Testis (tissue), 3 donors: ENCODE measurements around the gene CLPSL2. TPM values are rescaled to one million over a fixed set of nuclear protein-coding genes. Genes with fewer than 3 reads are reported as not detected.

Experiments used
- DNase-seq: peaks from one replicate; pipeline ENCODE4 v3.0.0-alpha.2; 2019
- H3K27ac ChIP-seq, 2 donors: fragments of 200-600 bp; sonication (generic); one replicate each; pipeline ENCODE4 v1.5.1; 2019
- H3K27me3 ChIP-seq: fragments of 200-600 bp; sonication (generic); one replicate; pipeline ENCODE4 v1.5.1; 2019
- H3K36me3 ChIP-seq: fragments of 200-600 bp; sonication (generic); one replicate; pipeline ENCODE4 v1.5.1; 2017; ENCODE audit warnings: low read depth; ENCODE audit errors: missing control alignments
- H3K4me1 ChIP-seq: fragments of 200-600 bp; sonication (generic); one replicate; pipeline ENCODE4 v1.5.1; 2019
- H3K4me3 ChIP-seq, 2 donors: fragments of 200-600 bp; sonication (generic); one replicate each; pipeline ENCODE4 v1.5.1; 2017 to 2019
- H3K9me3 ChIP-seq: fragments of 200-600 bp; sonication (generic); one replicate; pipeline ENCODE4 v1.5.1; 2017
- CTCF ChIP-seq, 3 experiments: fragments of 450-650 bp in 2 of 3; fragments of 200-600 bp in 1 of 3; sonication (generic) in 1 of 3; IDR thresholded peaks; one replicate each; pipeline ENCODE4 v1.5.1; 2016 to 2019; ENCODE audit warnings: antibody characterized with exemption in 3 of 3, mild to moderate bottlenecking in 2 of 3, moderate library complexity in 1 of 3
- POLR2A ChIP-seq: fragments of 450-650 bp; IDR thresholded peaks from one replicate; pipeline ENCODE4 v1.6.1; 2017; ENCODE audit warnings: antibody characterized with exemption, mild to moderate bottlenecking, moderate library complexity
- WGBS, 2 donors: methylation state at CpG; one replicate each; pipeline ENCODE4 v1.1.5; 2018; 5-methylcytosine and 5-hydroxymethylcytosine counted together
- intact Hi-C: fragments of 100-400 bp; cut with DNase I; formaldehyde crosslinking; loops from one replicate; pipeline ENCODE4 v1.15.1; 2023; ENCODE audit warnings: low total_unique reads
- polyA plus RNA-seq: library from polyadenylated mRNA; stranded (reverse); fragments of 350-450 nt; fragmentation: Illumina TruSeq; extraction: RNeasy Lipid Tissue Mini Kit (QIAGEN cat#74804); gene quantifications from one replicate; pipeline ENCODE4 v1.2.3, GENCODE V29; 2014; ENCODE audit warnings: low read depth, low replicate concordance; ENCODE audit not compliant: insufficient read depth
- total RNA-seq, 2 donors: library from RNA; depleted of rRNA; stranded (reverse); fragments of >200 nt; gene quantifications; one replicate each; pipeline ENCODE4 v1.2.3, GENCODE V29; 2016

The CLPSL2 gene
- total and polyA plus RNA-seq, 3 donors from 2014 or later: not detected

GRCh38 chr6:35759426-35759825, 17.0 kb upstream of the CLPSL2 start:
- DNase-seq: no peak
- Histone ChIP-seq H3K36me3 (no peaks in the 10 kb centered on the region), H3K27ac (no peak overlapping the region), H3K27me3 (no peaks in the 10 kb centered on the region), H3K4me1 (peaks cover 4% of the 10 kb centered on the region), H3K4me3 (no peak overlapping the region), H3K9me3 (no peaks in the 10 kb centered on the region)
- intact Hi-C loops: no loop called here
- TF ChIP-seq POLR2A: no peak
- TF ChIP-seq CTCF (IDR thresholded peaks at IDR 0.05): no peak
- WGBS, 2 donors: 69 to 72% methylated on average over 3 of the region's 3 CpGs

- TF ChIP-seq CTCF (IDR thresholded peaks at IDR 0.05) (no peak), POLR2A (no peak)
- Histone ChIP-seq H3K9me3 (no peaks in the 10 kb centered on the region), H3K36me3 (no peaks in the 10 kb centered on the region), H3K27me3 (no peaks in the 10 kb centered on the region), H3K4me3 (no peak overlapping the region), H3K27ac (no peak overlapping the region), H3K4me1 (no peaks in the 10 kb centered on the region)
- intact Hi-C loops: no loop called here
- DNase-seq: no peak
- WGBS, 2 donors: 66 to 76% methylated on average over 23 of the region's 23 CpGs
Observed at GRCh38 chr6:35765739-35766138, 10.7 kb upstream of the CLPSL2 start.

DNA sequence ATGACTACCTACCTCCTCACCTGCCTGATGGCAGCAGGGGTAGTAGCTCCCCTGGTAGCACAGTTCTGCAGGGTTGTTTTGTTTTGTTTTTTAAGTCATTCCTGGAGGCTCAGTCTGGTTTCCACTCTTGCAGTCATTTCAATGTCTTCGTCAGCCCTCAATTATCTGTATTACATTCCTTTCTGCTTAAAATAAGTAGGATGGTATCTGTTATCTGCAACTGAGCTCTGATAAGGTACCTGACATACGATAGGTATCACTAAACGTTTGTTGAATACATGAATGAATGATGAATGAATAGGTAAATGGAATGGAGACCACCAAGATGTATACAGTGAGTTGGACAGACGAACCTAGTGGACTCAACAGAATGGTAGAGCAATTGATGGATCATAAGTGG, 7.2 kb upstream of the CLPSL2 start:
- H3K27me3 ChIP-seq: no peaks in the 10 kb centered on the region
- H3K36me3 ChIP-seq: no peaks in the 10 kb centered on the region
- H3K4me3 ChIP-seq: no peak overlapping the region
- intact Hi-C loops: no loop called here
- TF ChIP-seq POLR2A: no peak
- TF ChIP-seq CTCF (IDR thresholded peaks at IDR 0.05): no peak
- 73 to 76% methylated on average over 4 of the region's 4 CpGs for whole genome bisulfite sequencing, 2 donors
- H3K4me1 ChIP-seq: no peaks in the 10 kb centered on the region
- no peak for DNase-seq
- H3K27ac ChIP-seq: no peak overlapping the region
- no peaks in the 10 kb centered on the region for H3K9me3 ChIP-seq

- no peaks in the 10 kb centered on the region for H3K27me3 ChIP-seq
- no peak for TF ChIP-seq POLR2A
- TF ChIP-seq CTCF (IDR thresholded peaks at IDR 0.05): no peak
- intact Hi-C loops: no loop called here
- no peaks in the 10 kb centered on the region for H3K4me1 ChIP-seq
- DNase-seq: no peak
- no peak overlapping the region for H3K4me3 ChIP-seq
- WGBS, 2 donors: 59 to 62% methylated on average over 4 to 5 of the region's 5 CpGs
- H3K36me3 ChIP-seq: no peaks in the 10 kb centered on the region
- H3K9me3 ChIP-seq: no peaks in the 10 kb centered on the region
- no peak overlapping the region for H3K27ac ChIP-seq
Observed at GRCh38 chr6:35771343-35771627, 5.1 kb upstream of the CLPSL2 start.

DNA sequence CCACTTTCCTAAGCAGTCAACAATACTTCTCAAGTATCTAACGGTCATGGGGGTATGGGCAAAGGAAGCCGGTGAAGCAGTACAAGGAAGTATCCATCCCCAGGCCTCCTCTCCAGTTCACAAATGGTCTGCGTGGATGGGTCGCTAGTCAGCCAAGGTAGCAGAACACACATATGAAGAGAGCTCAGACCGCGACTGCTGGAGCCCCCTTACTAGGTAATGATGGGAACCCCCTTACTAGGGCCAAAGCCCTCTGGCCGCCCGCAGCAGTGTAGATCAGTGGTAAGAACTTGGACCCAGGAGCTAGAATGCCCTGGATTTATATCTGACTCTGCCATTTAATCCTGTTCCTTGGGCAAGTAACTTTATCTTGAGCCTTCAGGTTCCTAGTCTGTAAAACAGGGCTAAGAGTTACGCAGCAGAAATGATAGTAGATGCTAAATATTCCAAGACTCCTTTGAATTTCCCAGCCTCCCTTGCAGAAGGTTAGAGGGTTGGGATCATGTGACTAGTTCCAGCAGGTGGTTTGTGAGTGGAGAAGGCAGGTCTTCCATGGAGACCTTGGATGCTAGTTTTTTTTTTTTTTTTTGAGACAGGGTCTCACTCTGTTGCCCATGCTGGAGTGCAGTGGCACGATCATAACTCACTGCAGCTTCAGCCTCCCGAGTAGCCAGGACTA, 2.1 kb upstream of the CLPSL2 start:
- Histone ChIP-seq H3K4me1 (peaks cover 5% of the 10 kb centered on the region), H3K36me3 (no peaks in the 10 kb centered on the region), H3K27me3 (no peaks in the 10 kb centered on the region), H3K27ac (no peak overlapping the region), H3K4me3 (no peak overlapping the region), H3K9me3 (no peaks in the 10 kb centered on the region)
- TF ChIP-seq CTCF (IDR thresholded peaks at IDR 0.05) (no peak), POLR2A (no peak)
- DNase-seq: no peak
- intact Hi-C loops: no loop called here
- 69 to 79% methylated on average over 11 of the region's 11 CpGs for WGBS, 2 donors
